NCI-H1092 (cell line): Measurements from ENCODE around the gene PHF11.
"Not testable (repeated sequence)": the region's sequence is repeated elsewhere in the genome, so short reads cannot be mapped to it uniquely, and the experiment has no call there.

Experiments used
- DNase-seq: peaks from one replicate; lab custom pipeline; 2025; lab: John Stamatoyannopoulos, UW

Gene PHF11

GRCh38 chr13:49546561-49546960, 50.8 kb downstream of the PHF11 start:
- DNase-seq = no peak

DNA sequence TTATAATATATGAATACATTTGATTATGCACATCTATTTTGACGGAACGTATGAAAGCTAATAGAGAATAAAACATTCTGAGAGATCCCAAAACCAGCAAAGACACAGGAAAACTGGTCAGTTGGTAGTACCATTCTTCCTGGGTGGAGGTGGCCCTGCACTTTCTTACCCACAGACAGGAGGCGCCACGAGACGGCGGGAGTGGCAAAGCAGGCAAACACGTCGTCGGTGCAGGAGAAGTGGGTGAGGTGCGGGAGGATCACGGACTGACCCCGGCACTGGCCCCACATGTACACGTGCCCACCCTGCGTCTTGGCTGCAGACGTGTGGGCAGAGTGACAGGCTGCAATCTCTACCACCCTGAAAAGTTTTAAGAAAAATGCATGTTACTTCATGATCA, 53.5 kb downstream of the PHF11 start:
- DNase-seq = no peak

GRCh38 chr13:49550942-49551644, 55.3 kb downstream of the PHF11 start:
- no peak for DNase-seq

- no peak for DNase-seq
Observed at GRCh38 chr13:49553888-49554287, 58.1 kb downstream of the PHF11 start.

GRCh38 chr13:49554387-49554786, 58.6 kb downstream of the PHF11 start:
- no peak for DNase-seq

DNA sequence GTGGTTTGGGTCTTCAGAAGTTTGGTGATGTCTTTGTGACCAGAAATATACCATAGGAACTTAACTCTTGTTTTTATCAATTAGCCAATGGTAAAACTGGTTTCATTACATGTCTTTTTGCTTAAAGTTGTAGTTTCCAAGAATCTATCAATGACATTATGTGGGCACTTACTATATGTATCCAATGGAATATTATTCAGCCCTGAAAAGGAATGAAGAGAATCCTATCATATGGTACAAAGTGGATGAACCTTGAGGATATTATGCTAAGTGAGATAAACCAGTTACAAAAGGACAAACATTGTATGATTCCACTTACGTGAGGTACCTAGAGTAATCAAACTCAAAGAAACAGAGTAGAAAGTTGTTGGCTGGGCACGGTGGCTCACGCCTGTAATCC, 63.3 kb downstream of the PHF11 start:
- DNase-seq = no peak

DNA sequence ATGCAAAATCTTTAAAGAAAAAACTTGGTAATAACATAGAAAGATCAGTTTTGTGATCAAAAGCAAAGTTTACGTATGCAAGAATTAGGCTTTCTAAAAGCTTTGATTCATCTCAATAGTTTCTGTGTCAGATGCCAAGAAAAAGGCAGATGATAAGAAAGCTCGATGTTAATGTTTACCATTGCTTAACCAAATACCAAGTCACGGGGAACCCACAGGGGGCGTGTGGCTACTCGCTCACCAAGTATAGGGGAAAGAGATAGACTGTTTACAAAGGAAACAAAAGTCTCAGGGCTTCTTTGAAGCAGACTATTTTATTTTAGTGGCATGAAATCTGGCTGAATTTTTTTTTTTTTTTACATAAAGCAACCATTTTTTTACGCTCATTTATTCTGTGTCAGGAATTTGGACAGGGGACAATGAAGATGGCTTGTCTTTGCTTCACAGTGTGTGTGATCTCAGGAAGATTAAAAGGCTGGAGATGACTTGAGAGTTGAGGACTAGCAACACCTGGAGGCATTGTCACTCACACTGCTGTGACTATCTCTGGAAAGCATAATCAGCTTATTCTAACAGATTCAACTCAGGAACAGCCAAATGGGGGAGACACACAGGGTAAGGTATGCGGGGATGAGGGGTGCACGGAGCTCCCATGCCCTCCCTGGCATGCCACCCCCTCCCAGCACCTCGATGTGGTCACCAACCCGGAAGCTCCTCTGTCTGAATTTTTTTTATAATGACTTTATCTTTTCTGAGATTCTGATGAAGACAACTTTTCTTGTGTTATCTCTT, 64.7 kb downstream of the PHF11 start:
- DNase-seq = no peak

DNA sequence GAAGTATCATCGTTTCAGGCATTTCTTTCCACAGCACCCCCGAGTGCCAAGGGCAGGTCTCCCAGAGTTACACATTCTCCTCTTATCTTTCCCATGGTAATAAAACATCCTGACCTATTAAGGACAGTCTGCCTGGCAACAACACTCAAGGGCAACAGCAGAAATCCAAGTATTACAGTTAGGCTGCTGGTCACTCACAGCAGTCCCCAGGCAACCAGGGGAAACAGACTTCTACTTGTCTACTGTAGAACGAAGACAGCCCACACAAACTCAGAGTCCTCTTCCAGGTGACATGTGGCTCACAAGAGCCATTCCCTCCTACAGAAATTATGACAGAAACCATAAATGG, 65.3 kb downstream of the PHF11 start:
- DNase-seq = no peak

GRCh38 chr13:49563516-49563915, 67.8 kb downstream of the PHF11 start:
- no peak for DNase-seq

DNA sequence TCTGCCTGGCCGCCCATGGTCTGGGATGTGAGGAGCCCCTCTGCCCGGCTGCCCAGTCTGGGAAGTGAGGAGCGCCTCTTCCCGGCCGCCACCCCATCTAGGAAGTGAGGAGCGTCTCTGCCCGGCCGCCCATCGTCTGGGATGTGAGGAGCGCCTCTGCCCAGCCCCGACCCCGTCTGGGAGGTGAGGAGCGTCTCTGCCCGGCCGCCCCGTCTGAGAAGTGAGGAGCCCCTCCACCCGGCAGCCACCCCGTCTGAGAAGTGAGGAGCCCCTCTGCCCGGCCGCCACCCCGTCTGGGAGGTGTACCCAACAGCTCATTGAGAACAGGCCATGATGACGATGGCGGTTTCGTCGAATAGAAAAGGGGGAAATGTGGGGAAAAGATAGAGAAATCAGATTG, 69.7 kb downstream of the PHF11 start:
- not testable (repeated sequence) for DNase-seq

DNA sequence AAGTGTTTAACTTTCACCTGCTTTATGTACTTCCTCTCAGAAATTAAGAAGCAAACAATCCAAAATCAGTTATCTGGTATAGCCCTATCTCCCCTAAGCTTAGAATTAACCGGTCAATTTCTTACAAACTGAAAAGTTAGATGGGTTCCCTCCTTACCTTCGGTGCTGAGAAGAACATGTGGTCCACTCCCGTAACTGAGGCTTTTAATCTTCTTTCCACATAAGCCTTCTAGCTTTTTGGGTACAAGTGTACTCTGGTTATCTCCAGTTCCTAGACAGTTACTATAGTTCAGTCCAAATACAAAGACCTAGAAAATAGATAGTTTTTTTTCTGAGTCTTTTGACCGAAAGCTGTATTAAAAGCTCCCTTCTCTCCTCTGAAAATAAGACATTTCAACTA, 70.7 kb downstream of the PHF11 start:
- no peak for DNase-seq

- DNase-seq = no peak
Observed at GRCh38 chr13:49567491-49567890, 71.7 kb downstream of the PHF11 start.

GRCh38 chr13:49569993-49570689, 74.4 kb downstream of the PHF11 start:
- DNase-seq = no peak

DNA sequence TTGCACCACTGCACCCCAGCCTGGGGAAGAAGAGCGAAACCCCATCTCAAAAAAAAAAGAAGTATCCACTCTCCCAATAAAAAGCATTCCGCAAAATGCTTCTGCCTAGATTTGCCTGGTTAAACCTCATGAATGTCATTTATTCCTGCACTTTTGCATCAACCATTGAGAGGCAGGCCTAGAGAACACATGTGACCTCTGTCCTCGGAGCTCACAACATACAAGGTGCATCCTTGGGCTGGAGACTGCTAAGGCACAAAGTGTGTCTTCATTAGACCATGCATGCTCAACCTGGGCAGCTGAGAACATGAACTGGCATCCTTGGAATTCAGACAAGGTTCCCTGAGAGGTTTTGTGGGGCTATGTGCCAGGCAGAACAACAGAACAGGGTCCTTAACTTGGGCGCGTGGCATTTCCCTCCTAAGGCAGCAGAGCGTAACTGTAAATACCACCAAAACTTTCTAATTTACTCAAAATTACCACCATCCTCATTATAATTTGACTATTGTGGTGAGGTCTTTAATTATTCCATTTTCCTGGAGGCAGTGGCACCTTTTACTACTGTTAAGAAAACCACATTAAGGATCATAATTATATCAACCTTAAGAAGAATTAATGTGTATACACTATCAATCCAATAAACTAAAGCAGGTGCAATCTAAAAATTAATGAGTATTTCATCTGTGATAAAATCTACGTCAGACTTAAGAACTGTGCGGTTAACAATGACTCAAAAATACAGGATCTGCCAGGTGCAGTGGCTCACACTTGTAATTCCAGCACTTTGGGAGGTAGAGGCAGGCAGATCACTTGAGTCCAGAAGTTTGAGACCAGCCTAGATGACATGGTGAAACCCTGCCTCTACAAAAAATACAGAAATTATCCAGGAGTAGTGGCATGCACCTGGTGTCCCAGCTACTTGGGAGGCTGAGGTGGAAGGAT, 75.8 kb downstream of the PHF11 start:
- DNase-seq = no peak
